Stimulated activated CD8-positive, alpha-beta memory T cell treated with anti-CD3 and anti-CD28 coated beads, Interleukin-4, amount 100 ng/mL, for 1 hour (primary cell): ENCODE data around the gene GOLPH3.
"Not testable (repeated sequence)": the region's sequence is repeated elsewhere in the genome, so short reads cannot be mapped to it uniquely, and the experiment has no call there.

Experiments used
- DNase-seq, 2 donors: peaks; one replicate each; pipeline ENCODE4 v3.0.0-alpha.2; 2020; ENCODE audit warnings: low read depth in 2 of 2, low spot score in 1 of 2

The GOLPH3 gene

DNA sequence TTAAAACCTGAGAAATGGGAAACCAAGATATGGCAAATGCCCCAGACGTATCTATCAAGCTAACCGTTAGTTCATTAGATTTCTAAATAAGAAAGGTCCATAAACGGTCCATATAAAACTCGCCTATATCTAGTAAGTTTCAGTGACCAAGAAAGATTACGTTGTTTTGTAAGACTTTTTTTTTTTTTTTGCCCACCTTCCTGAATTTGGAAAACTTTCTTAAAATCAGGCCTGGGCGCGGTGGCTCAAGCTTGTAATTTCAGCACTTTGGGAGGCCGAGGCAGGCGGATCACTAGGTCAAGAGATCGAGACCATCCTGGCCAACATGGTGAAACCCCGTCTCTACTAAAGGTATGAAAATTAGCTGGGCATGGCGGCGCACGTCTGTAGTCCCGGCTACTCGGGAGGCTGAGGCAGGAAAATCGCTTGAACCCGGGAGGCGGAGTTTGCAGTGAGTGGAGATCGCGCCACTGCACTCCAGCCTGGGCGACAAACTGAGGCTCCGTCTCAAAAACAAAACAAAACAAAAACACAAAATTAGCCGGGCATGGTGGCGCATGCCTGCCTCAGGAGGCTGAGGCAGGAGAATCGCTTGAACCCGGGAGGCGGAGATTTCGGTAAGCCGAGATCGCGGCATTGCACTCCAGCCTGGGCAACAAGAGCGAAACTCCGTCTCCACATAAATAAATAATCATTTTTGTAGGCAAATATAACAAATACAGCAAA, 1.8 kb downstream of the GOLPH3 start:
- not testable (repeated sequence) for DNase-seq

DNA sequence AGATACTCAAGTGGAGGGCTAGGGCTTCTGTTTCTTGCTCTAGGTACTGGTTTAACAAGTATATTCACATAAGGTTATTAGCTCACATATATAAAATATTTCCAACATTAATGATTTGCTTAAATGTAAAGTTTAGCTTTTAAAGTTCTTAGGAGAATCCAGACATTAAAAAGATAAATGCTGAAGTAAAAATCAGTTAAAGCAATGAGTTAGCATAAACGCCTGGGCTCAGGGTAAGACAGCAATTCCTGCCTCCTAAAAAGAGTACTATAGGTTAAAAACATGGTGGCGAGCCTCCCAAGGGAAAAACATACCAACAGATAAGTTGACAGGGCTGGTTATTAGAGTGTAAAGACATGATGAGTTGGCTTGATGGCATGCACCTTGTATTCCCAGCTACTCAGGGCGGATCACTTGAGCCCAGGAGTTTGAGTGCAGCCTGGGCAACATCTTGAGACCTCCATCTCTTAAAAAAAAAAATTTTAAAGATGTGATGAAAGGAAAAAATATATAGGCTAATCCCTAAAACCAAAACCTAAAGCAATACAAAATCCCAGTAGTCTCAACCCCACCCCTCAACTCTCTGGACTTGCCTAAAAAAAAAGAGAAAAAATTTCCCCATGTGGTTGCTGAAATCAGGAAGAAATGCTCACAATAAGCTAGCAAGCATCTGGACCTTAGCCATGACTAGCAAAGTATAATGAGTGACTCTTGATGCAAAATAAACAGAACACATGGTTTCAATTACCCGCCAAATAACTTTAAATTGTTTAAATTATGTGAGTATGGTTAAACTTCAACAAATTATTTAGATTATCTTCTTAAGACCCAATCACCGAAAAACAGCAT, 3.6 kb downstream of the GOLPH3 start:
- DNase-seq, result no peak

DNA sequence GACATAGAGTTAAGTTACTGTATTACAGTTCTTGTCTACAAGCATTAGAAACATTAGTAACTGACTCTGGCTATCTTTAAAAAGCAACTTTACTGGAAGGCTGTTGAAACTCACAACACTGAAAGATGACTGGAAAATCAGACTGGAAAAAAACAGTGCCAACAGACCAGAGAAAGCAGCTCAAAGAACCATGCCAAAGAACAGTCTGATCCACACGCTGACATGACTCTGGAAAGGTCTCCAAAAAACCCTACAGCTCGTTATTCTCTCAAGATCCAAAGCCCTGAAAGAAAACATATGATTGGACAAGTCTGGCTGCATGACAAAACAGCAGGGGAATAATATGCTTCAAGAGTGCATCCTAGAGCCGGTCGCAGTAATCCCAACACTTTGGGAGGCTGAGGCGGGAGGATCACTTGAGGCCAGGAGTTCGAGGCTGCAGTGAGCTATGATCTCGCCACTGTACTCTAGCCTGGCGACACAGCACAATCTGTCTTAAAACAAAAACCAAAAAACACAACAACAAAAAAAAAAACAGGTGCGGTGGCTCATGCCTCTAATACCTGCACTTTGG, 5.6 kb downstream of the GOLPH3 start:
- no peak for DNase-seq

DNA sequence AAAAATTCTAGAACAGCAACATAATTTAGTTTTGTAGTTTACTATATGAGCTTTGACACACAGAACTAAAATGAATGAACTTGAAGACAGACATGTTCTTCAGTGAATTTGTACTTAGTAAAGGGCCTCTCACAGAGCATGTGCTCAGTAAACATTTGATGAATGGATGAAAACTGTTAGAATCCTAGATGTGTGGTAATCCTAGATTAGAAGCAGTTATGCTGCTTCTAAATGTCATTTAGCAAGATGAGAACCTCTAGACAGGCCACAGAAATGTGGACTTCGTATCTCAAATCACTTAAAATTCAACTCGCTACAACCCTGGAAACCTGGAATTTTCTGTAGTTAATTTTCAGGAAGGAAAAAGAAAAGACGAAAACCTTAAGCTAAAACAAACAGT, 8.5 kb downstream of the GOLPH3 start:
- no peak for DNase-seq

DNA sequence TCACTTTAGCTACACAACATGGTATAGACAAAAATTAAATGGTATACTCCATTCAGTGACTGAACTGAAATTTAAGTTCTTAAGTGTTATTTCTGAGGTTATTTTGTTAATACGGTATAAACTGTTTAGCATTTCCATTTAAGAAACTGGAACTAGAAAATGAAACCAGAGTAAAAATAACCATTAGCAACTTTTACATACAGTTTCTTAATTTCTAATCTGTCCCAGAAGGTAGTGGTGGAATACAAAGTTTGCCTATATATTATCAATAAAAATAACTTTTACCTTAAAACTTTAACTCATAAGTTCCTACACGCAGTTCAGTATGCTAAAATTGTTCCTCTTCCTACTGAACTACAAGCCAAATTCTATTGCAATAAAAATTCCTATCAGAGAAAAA, 10.3 kb downstream of the GOLPH3 start:
- DNase-seq, result no peak

DNA sequence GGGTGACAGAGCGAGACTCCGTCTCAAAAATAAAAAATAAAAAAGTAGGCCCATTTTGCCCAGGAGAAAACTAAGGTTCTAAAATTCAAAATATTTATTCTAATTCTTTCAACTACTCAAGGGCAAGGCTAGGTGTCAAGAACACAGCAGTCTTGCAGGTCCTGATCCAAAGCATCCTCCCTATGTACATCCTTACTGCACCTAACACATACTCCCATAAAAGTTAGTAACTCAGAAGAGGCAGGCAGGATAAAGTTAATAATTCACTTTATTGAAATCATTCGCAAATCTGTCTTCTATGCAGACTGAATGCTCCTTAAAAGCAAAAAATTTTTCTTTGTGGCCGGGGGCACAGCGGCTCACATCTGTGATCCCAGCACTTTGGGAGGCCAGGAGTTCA, 11.1 kb downstream of the GOLPH3 start:
- no peak for DNase-seq

DNA sequence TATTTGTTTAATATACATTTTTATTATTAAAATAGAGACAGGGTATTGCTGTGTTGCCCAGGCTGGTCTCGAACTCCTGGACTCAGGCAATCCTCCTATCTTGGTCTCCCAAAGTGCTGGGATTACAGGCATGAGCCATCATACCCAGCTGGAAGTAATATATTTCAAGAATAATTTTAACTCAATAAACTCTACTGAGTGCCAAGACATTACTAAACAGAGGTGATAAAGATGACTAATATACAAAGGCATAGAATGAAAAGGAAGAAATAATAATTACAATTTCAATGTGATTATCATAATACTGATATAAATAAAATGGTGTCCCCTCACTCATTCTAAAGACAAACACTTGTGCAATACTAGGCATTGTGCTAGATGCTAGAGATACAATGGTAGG, 13.9 kb downstream of the GOLPH3 start:
- DNase-seq, result no peak

DNA sequence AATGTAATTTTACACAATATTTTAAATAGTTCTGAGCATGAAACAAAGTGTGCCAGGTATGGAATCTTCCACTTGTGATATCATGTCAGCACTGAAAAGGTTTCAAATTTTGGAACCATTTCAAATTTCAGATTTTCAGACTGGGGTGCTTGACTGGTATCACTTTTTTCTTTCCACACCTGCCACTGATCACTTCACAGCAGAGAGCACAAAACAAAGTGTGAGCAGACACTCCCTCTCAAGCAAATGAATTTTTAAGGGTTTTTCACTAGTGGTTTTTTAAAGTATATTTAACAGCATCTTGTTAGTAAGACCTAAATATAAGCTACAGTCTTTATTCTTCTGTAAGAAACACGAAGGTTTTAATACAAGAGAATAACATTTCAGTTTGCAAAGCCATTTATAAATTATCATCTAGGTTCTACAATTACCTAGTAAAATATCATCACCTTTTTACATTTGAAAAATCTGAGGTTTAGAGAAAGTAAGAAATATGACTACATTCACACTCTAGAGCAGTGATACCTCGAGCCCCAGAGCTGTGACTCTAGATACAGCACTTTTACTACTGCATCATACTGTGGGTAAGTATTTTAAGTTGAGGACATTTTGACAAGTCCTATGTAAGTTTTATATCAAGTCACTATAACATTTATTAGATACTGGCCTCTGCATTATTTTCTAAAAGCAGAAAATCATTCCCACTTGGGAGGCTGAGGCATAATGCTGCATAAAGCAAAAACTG, 14.6 kb downstream of the GOLPH3 start:
- no peak for DNase-seq

DNA sequence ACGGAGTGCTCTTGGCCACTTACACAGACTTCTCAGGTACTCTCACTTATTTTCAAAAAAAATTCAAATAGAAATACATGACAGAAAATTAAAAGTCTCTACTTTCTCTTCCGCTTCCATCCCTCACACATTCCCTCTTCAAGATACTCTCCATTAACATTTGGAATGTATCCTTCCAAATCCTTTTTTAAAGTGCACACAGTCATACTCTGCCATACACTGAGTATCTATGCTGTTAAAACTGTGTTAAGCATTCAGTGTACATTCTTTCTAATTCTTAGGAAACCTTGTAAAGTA, 15.5 kb downstream of the GOLPH3 start:
- no peak for DNase-seq

DNA sequence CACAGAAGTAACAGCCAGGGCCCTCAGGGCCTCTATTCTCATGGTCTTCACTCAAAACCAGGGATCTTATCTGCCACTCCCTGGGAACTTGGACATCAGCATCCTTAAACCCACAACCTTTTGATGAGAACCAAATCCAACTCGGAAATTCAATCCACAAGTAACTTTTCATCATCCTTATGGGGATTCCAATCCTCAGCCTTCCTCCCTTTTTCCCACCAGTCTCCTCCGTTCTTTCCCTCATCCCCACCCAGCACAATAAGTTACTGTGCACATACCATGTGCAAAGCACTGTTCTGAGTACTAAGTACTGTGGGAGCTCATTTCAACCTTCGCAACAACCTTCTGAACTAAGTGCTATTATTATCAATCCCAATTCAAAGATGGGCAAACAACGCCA, 17.0 kb downstream of the GOLPH3 start:
- DNase-seq, result no peak

DNA sequence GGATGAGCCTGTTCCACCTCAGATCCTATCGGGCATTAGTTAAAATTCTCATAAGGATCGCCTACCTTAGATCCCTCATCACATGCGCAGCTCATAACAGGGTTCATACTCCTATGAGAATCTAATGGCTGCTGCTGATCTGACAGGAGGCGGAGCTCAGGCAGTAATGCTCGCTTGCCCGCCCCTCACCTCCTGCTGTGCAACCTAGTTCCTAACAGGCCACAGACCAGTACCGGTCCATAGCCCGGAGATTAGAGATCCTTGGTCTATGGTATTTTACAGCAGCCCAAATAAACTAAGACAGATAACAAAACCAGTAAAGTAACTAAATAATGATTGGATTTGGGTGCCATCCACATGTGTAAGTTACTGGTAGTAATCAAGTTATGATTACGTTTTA, 17.5 kb downstream of the GOLPH3 start:
- no peak for DNase-seq

DNA sequence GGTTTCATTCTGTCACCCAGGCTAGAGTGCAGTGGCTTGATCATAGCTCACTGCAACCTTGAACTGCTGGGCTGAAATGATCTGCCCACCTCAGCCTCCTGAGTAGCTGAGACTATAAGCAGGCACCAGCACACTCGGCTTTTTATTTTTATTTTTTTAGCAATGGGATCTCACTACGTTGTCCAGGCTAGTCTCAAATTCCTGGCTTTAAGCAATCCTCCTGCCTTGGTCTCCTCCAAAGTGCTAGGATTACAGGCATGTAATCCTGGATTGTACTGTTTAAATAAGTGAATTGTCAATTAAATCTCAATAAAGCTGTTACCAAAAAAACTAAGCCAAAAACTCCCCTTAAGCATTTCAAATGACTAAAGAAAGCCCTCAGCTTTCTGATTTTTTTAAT, 18.9 kb downstream of the GOLPH3 start:
- no peak for DNase-seq

DNA sequence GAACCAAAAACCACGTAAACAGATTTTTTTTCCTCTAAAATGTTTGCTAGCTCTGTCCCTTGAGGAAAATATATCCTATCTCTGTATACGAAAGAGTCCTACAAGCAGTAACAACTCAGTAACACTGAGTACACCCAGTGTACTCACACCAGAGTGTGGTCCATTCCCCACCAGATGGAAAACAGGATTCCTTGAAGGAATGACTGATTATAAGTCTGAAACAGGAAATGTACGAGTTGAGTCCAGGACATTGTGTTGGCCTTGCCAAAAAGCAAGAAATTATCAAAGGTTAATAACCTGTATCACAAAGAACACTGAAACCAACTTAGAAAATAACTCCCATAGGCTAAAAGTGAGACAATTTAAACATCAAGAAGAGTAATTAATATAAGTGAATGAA, 20.4 kb downstream of the GOLPH3 start:
- DNase-seq, result no peak

DNA sequence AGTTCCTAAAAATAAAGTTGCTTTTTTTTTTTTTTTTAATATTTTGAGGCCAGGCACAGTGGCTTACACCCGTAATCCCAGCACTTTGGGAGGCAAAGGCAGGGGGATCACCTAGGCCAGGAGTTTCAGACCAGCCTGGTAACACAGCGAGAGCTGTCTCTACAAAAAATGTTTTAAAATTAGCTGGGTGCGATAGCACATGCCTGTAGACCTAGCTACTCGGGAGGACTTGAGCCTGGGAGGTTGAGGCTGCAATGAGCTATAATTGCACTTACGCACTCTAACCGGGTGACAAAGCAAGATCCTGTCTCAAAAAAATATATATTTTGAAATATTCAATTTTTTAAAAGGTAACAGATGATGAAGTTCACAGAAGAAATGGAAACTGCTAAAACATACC, 22.9 kb downstream of the GOLPH3 start:
- no peak for DNase-seq

DNA sequence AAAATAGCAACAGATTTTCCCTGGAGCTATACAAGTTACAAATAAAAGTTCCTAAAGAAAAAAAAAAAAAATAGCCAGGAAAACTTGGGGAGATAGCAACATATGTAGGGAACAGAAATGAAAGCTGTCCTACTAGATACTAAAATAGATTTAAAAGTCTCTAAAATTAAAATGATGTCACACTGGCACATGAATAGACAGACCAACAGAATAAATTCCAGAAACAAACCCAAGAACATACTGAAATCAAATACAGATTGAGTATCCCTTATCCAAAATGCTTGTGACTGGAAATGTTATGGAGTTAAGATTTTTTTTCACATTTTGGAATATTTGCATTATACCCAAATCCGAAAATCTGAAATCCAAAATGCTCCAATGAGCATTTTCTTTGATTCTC, 23.8 kb downstream of the GOLPH3 start:
- DNase-seq, result no peak

DNA sequence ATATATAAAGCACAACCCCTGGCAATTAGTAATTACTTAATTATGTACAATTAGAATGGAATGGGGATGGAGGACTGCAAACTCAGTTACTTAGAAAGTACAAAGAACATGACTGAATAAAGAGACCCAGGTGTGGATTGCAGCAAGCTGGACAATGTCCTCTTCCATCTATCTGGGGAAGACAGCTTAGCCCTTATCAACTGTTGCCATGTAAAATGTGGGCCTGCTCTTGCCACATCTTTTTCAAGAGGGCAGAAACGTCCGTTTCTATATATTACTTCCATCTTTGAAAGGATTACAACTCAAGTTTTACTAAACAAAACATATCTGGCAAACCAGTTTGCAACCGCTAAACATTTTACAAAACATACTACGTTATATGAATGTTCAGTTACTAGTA, 26.2 kb downstream of the GOLPH3 start:
- DNase-seq, result no peak

DNA sequence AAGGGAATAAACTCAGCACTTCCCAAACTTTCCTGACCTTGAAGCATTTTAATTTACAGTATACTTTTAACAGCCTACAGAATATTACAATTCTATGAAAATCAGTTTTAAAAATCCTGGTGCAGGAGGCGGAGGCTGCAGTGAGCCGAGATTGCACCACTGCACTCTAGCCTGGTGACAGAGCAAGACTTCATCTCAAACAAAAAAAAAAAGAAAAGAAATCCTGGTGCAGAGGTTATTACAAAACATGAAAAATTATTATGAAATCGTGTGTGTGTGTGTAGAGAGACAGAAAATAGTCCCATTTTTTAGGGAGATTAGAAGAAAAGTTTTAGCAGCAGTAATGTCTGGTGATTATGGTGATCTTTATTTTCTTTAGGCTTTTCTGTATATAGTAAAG, 26.9 kb downstream of the GOLPH3 start:
- DNase-seq, result no peak

DNA sequence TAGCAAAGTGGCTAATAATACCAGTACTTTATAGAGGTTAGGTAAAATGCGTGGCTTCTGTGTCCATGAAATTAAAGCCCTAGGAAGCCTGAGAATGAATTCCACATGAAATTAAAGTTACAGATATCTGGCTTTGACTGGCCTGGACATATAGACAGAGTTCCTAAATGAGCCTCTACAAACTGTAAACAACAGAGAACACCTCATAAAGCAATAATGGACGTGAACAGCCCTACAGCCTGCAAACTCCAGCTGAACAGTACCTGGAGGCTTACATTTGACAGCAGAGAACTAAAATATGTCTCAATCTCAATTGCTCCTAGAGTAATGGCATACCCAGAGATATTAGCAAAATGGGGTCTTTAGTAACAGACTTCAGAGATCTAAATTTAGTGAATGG, 28.7 kb downstream of the GOLPH3 start:
- no peak for DNase-seq

DNA sequence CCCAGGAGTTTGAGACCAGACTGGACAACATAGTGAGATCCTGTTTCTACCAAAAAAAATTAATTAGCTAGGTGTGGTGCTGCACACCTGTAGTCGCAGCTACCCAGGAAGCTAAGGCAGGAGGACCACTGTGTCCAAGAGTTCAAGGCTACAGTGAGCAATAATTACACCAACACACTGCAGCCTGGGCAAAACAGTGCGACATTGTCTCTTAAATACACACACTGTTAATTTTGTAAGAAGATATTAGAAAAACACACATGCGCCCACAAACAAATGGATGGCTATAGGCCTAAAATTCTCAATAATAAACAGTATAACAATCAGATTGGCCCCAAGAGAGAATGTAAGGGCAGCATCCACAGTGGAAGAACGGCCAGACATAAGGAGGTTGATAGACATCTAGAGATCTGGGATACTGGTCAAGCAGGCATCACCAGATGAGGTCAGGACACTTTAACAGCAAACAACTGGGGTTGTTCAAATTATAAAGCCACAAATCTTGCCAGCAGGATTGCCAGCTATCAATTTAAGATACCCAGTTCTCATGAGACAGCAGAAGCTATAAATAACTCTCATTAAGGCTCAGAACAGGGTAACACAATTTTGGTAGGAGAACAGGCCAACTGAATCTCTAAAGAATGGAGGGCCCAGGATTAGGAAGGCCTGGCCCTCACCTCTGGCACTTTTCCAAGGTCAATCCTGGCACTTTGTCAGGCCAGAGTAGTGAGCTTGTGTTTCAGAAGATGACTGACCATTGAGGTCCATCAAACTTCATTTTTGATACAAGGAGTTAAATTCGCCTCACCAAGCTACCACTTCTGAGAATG, 29.5 kb downstream of the GOLPH3 start:
- DNase-seq, result no peak

DNA sequence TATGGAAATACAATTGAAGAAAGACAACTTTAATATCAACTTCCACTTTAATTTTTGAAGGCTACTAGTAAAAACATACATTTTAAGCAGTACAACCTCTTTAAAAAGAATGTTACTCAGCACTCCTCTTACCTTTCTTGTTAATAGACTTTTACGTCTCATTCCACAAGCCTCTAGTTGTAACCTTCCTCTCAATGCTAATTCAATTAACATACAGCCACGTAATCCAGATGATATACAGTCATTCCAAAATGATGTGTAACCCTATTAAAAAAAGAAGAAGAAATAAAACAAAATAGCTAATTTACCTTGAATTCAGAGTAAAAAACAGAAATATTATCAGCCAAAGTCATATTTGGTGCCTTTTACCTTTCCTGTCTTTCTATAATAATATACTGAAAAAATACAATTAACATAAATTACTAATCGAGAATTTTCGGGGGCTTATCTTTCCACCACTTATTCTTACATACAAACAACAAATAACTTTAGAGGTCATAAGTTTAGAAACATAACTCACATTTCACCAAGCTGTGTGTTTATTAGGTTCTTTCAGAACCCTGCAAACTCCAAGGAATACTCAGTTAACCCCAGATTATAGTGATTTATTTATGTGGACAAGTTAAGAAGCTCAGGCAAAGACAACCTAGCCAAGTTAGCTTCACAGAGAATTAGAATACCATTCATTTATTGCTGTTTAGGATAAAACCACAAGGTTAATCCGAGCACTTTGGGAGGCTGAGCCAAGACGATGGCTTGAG, 30.3 kb downstream of the GOLPH3 start:
- DNase-seq, result no peak
